ENCODE measurements around the gene GHRL.

- no peak for TF ChIP-seq ZNF274 (IDR thresholded peaks at IDR 0.05; ENCODE audit: low read depth, low read length)
- no peak for TF ChIP-seq YY1 (IDR thresholded peaks at IDR 0.05; ENCODE audit: insufficient read depth, insufficient read length)
Observed at GRCh38 chr3:10308678-10309077, 15.9 kb upstream of the GHRL start.

Data from NT2/D1 (cell line).